CD4-positive, CD25-positive, alpha-beta regulatory T cell (primary cell): Measurements from ENCODE around the gene FLT1. TPM values are rescaled to one million over a fixed set of nuclear protein-coding genes. Genes with fewer than 3 reads are reported as not detected.
A peak's percentile ranks its signal among the peaks of the same experiment; 100 is the strongest.

Source experiments
- ATAC-seq, 2 donors: fragments of 150-1000 bp; cut with Tn5 transposase; one replicate each; pipeline ENCODE4 v1.10.0; 2021; ENCODE audit warnings: low read depth in 2 of 2, moderate number of reproducible peaks in 2 of 2, moderate library complexity in 1 of 2
- DNase-seq, 3 donors: peaks; one replicate each; pipeline versions ENCODE4 v3.0.0 to v3.0.0-alpha.2; 2012 to 2022; ENCODE audit warnings: mixed read lengths in 1 of 3
- H3K27ac ChIP-seq: one replicate; pipeline ENCODE4 v1.7.0; 2013; ENCODE audit warnings: mild to moderate bottlenecking, low read length; ENCODE audit not compliant: insufficient read depth, poor library complexity, severe bottlenecking
- H3K27me3 ChIP-seq: one replicate; pipeline ENCODE4 v1.7.0; 2013; ENCODE audit warnings: low read length; ENCODE audit not compliant: control insufficient read depth, insufficient read depth
- H3K36me3 ChIP-seq: one replicate; pipeline ENCODE4 v1.7.0; 2013; ENCODE audit warnings: mild to moderate bottlenecking, low read length, moderate library complexity; ENCODE audit not compliant: control insufficient read depth, insufficient read depth
- H3K4me1 ChIP-seq: 2 replicates; pipeline ENCODE4 v1.7.0; 2013; ENCODE audit warnings: mild to moderate bottlenecking, low read length; ENCODE audit not compliant: insufficient read depth, control insufficient read depth, poor library complexity, severe bottlenecking
- H3K4me3 ChIP-seq: one replicate; pipeline ENCODE4 v1.7.0; 2013; ENCODE audit warnings: low read depth, mild to moderate bottlenecking, low read length, moderate library complexity
- H3K9me3 ChIP-seq, 2 experiments: 1 replicate in 1 of 2; 2 replicates in 1 of 2; pipeline ENCODE4 v1.7.0; 2013; ENCODE audit warnings: low read length in 2 of 2, mild to moderate bottlenecking in 1 of 2, moderate library complexity in 1 of 2; ENCODE audit not compliant: control insufficient read depth in 2 of 2
- H3K27ac Mint-ChIP-seq, 3 donors: one replicate each; pipeline ENCODE4 v1.8.0; 2020 to 2022; ENCODE audit warnings: mild to moderate bottlenecking in 3 of 3, mixed read lengths in 3 of 3, moderate library complexity in 2 of 3
- H3K27me3 Mint-ChIP-seq: one replicate; pipeline ENCODE4 v1.8.0; 2022; ENCODE audit warnings: mild to moderate bottlenecking, mixed read lengths
- H3K36me3 Mint-ChIP-seq: one replicate; pipeline ENCODE4 v1.8.0; 2020; ENCODE audit warnings: mixed read lengths
- H3K4me1 Mint-ChIP-seq, 4 donors: one replicate each; pipeline ENCODE4 v1.8.0; 2020 to 2022; ENCODE audit warnings: mixed read lengths in 4 of 4, mild to moderate bottlenecking in 1 of 4
- H3K4me3 Mint-ChIP-seq, 4 donors: one replicate each; pipeline ENCODE4 v1.8.0; 2020 to 2022; ENCODE audit warnings: mild to moderate bottlenecking in 4 of 4, mixed read lengths in 4 of 4, moderate library complexity in 3 of 4
- H3K9me3 Mint-ChIP-seq, 7 donors: one replicate each; pipeline ENCODE4 v1.8.0; 2020 to 2022; ENCODE audit warnings: mixed read lengths in 7 of 7, mild to moderate bottlenecking in 3 of 7, moderate library complexity in 2 of 7
- polyA plus RNA-seq, 4 donors: library from polyadenylated mRNA; unstranded; fragments of 300-500 nt; fragmentation: Illumina TruSeq; gene quantifications; one replicate each; pipeline ENCODE4 v1.2.3, GENCODE V29; 2021
- total RNA-seq: library from RNA; stranded (reverse); gene quantifications from one replicate; pipeline ENCODE4 v1.2.3, GENCODE V29; 2022

FLT1 gene
- total and polyA plus RNA-seq, 5 donors from 2014 or later, result 0.11 to 0.89 (median 0.28) TPM; not detected in 2

DNA sequence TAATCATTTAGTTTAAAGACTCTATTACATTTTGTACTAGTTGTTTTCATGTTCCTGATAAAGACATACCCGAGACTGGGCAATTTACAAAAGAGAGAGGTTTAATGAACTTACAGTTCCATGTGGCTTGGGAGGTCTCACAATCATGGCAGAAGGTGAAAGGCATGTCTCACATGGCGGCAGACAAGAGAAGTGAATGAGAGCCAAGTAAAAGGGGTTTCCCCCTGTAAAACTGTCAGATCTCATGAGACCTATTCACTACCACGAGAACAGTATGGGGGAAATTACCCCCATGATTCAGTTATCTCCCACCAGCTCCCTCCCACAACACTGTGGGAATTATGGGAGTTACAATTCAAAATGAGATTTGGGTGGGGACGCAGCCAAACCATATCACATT is 227.4 kb downstream of the FLT1 start:
- peaks cover 76% of the 10 kb centered on the region for H3K36me3 ChIP-seq
- Mint-ChIP-seq H3K9me3 (peaks cover 0 to 1% (median 0%) of the 10 kb centered on the region in 7 donors), H3K36me3 (peaks cover 39% of the 10 kb centered on the region), H3K27me3 (no peaks in the 10 kb centered on the region), H3K4me3 (no peak overlapping the region), H3K27ac (peak overlapping the region in 1 of 3 donors; percentile 8), H3K4me1 (peaks cover 10 to 19% (median 14%) of the 10 kb centered on the region in 4 donors)
- no peaks in the 10 kb centered on the region for H3K27me3 ChIP-seq
- ATAC-seq (no peak), DNase-seq (no peak)
- no peak overlapping the region for H3K27ac ChIP-seq
- no peaks in the 10 kb centered on the region for H3K9me3 ChIP-seq
- H3K4me1 ChIP-seq, result peaks cover 4% of the 10 kb centered on the region
- no peak overlapping the region for H3K4me3 ChIP-seq

- Histone ChIP-seq H3K36me3 (peaks cover 60% of the 10 kb centered on the region), H3K9me3 (no peaks in the 10 kb centered on the region), H3K4me1 (no peaks in the 10 kb centered on the region), H3K27ac (no peak overlapping the region), H3K4me3 (no peak overlapping the region), H3K27me3 (no peaks in the 10 kb centered on the region)
- Mint-ChIP-seq H3K27ac (no peak overlapping the region), H3K4me3 (no peak overlapping the region), H3K36me3 (peaks cover 43% of the 10 kb centered on the region), H3K9me3 (peaks cover 0 to 1% (median 0%) of the 10 kb centered on the region in 7 donors), H3K27me3 (no peaks in the 10 kb centered on the region), H3K4me1 (peaks cover 8 to 27% (median 15%) of the 10 kb centered on the region in 4 donors)
- ATAC-seq (no peak), DNase-seq (no peak)
Measured at GRCh38 chr13:28258417-28258816, 236.5 kb downstream of the FLT1 start.

- Mint-ChIP-seq H3K9me3 (no peaks in the 10 kb centered on the region), H3K27me3 (no peaks in the 10 kb centered on the region), H3K27ac (no peak overlapping the region), H3K4me3 (no peak overlapping the region), H3K36me3 (peaks cover 37% of the 10 kb centered on the region), H3K4me1 (peaks cover 0 to 28% (median 24%) of the 10 kb centered on the region in 4 donors)
- no peaks in the 10 kb centered on the region for H3K4me1 ChIP-seq
- ATAC-seq (no peak), DNase-seq (no peak)
- H3K36me3 ChIP-seq, result peaks cover 49% of the 10 kb centered on the region
- H3K27ac ChIP-seq, result no peak overlapping the region
- H3K4me3 ChIP-seq, result no peak overlapping the region
- H3K9me3 ChIP-seq, result no peaks in the 10 kb centered on the region
- H3K27me3 ChIP-seq, result no peaks in the 10 kb centered on the region
Measured at GRCh38 chr13:28257305-28257704, 237.6 kb downstream of the FLT1 start.

GRCh38 chr13:28252547-28252946 is 242.4 kb downstream of the FLT1 start:
- peaks cover 0 to 3% (median 0%) of the 10 kb centered on the region in 7 donors for H3K9me3 Mint-ChIP-seq
- Histone ChIP-seq H3K4me1 (no peaks in the 10 kb centered on the region), H3K4me3 (no peak overlapping the region), H3K27me3 (no peaks in the 10 kb centered on the region), H3K36me3 (peaks cover 19% of the 10 kb centered on the region), H3K27ac (no peak overlapping the region), H3K9me3 (no peaks in the 10 kb centered on the region)
- H3K27me3 Mint-ChIP-seq, result no peaks in the 10 kb centered on the region
- DNase-seq (no peak), ATAC-seq (no peak)
- H3K36me3 Mint-ChIP-seq, result peaks cover 49% of the 10 kb centered on the region
- H3K4me3 Mint-ChIP-seq, result no peak overlapping the region
- peaks cover 30 to 57% (median 47%) of the 10 kb centered on the region in 4 donors for H3K4me1 Mint-ChIP-seq
- peak overlapping the region in 1 of 3 donors; percentile 25 for H3K27ac Mint-ChIP-seq

- Histone ChIP-seq H3K36me3 (peaks cover 10% of the 10 kb centered on the region), H3K4me1 (no peaks in the 10 kb centered on the region), H3K27ac (no peak overlapping the region), H3K27me3 (no peaks in the 10 kb centered on the region), H3K4me3 (no peak overlapping the region), H3K9me3 (no peaks in the 10 kb centered on the region)
- peak overlapping the region in 2 of 3 donors; percentile 25 to 45 for H3K27ac Mint-ChIP-seq
- H3K4me3 Mint-ChIP-seq, result no peak overlapping the region
- H3K4me1 Mint-ChIP-seq, result peaks cover 37 to 60% (median 55%) of the 10 kb centered on the region in 4 donors
- no peak for DNase-seq
- H3K9me3 Mint-ChIP-seq, result peaks cover 0 to 3% (median 0%) of the 10 kb centered on the region in 7 donors
- peaks cover 51% of the 10 kb centered on the region for H3K36me3 Mint-ChIP-seq
- ATAC-seq, result no peak
- no peaks in the 10 kb centered on the region for H3K27me3 Mint-ChIP-seq
Measured at GRCh38 chr13:28251466-28251865, 243.5 kb downstream of the FLT1 start.

- DNase-seq (no peak), ATAC-seq (no peak)
- Histone ChIP-seq H3K36me3 (peaks cover 4% of the 10 kb centered on the region), H3K9me3 (no peaks in the 10 kb centered on the region), H3K4me1 (no peaks in the 10 kb centered on the region), H3K27ac (no peak overlapping the region), H3K27me3 (no peaks in the 10 kb centered on the region), H3K4me3 (no peak overlapping the region)
- peaks cover 49% of the 10 kb centered on the region for H3K36me3 Mint-ChIP-seq
- H3K9me3 Mint-ChIP-seq, result peaks cover 0 to 4% (median 0%) of the 10 kb centered on the region in 7 donors
- H3K4me3 Mint-ChIP-seq, result no peak overlapping the region
- H3K4me1 Mint-ChIP-seq, result peaks cover 40 to 68% (median 62%) of the 10 kb centered on the region in 4 donors
- H3K27me3 Mint-ChIP-seq, result no peaks in the 10 kb centered on the region
- no peak overlapping the region for H3K27ac Mint-ChIP-seq
Measured at GRCh38 chr13:28250542-28250941, 244.4 kb downstream of the FLT1 start.

Other genes starting within 250 kb of the FLT1 start
- gene POMP, start 164.0 kb upstream of the FLT1 start, total RNA-seq, result 27.3 TPM
- 100 to 1,000 TPM; 101 to 138 (median 120) TPM for gene POMP, start 164.0 kb upstream of the FLT1 start, polyA plus RNA-seq
- gene SLC46A3, start 223.8 kb upstream of the FLT1 start, total RNA-seq, result 11.0 TPM
- gene SLC46A3, start 223.8 kb upstream of the FLT1 start, polyA plus RNA-seq, result 10 to 100 TPM; 27.9 to 35.5 (median 33.4) TPM